Urinary bladder (tissue), 4 donors: ENCODE results near the gene GLI2. TPM values are rescaled to one million over a fixed set of nuclear protein-coding genes. Genes with fewer than 3 reads are reported as not detected.
A peak's percentile ranks its signal among the peaks of the same experiment; 100 is the strongest.

Source experiments
- DNase-seq: peaks from one replicate; pipeline ENCODE4 v3.0.0-alpha.2; 2015; ENCODE audit errors: extremely low spot score
- H3K27ac ChIP-seq: one replicate; pipeline ENCODE4 v1.5.1; 2013; ENCODE audit warnings: low read depth, mild to moderate bottlenecking, moderate library complexity
- H3K36me3 ChIP-seq: one replicate; pipeline ENCODE4 v1.6.1; 2013; ENCODE audit warnings: mild to moderate bottlenecking, moderate library complexity; ENCODE audit not compliant: insufficient read depth
- H3K4me1 ChIP-seq: one replicate; pipeline ENCODE4 v1.6.1; 2013; ENCODE audit warnings: mild to moderate bottlenecking, moderate library complexity; ENCODE audit not compliant: insufficient read depth
- H3K4me3 ChIP-seq: one replicate; pipeline ENCODE4 v1.5.1; 2013; ENCODE audit warnings: low read depth, low read length
- WGBS: extraction: QIAGEN DNeasy Blood & Tissue Kit; methylation state at CpG from one replicate; pipeline ENCODE4 v1.1.7; 2013; 5-methylcytosine and 5-hydroxymethylcytosine counted together
- polyA plus RNA-seq: library from polyadenylated mRNA; stranded (reverse); fragments of 200-250 nt; gene quantifications from one replicate; pipeline ENCODE4 v1.2.3, GENCODE V29; 2013
- total RNA-seq: library from RNA; depleted of rRNA; stranded (reverse); fragments of >200 nt; gene quantifications from one replicate; pipeline ENCODE4 v1.2.3, GENCODE V29; 2014
- donor health status: healthy with polysubstance abuse.
- donor health status: healthy.

Gene GLI2
- total and polyA plus RNA-seq, 2 donors: 5.9 to 11.3 TPM

DNA sequence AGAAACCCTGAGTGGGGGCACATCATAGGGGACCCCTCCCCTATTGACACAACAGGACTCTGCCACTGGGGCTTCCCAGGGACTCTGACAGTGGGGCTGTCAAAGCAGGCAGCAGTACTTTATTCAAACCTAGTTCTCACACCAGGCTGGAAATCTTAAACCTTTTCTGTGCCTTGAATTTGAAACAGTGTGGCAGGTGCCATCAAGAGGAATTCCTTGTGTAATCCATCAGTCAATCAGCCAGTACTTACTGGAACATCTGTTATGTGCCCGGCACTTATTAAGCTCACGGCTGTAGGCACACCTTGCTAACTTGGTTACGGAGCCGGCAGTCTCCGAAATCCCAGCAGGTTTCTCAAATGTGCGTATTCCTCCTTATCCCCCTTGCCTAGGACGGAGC, 12.0 kb downstream of the GLI2 start:
- no peak overlapping the region for H3K4me3 ChIP-seq
- DNase-seq: no peak
- peaks cover 2% of the 10 kb centered on the region for H3K4me1 ChIP-seq
- WGBS: 97% methylated on average over 7 of the region's 7 CpGs
- no peaks in the 10 kb centered on the region for H3K36me3 ChIP-seq
- no peak overlapping the region for H3K27ac ChIP-seq

DNA sequence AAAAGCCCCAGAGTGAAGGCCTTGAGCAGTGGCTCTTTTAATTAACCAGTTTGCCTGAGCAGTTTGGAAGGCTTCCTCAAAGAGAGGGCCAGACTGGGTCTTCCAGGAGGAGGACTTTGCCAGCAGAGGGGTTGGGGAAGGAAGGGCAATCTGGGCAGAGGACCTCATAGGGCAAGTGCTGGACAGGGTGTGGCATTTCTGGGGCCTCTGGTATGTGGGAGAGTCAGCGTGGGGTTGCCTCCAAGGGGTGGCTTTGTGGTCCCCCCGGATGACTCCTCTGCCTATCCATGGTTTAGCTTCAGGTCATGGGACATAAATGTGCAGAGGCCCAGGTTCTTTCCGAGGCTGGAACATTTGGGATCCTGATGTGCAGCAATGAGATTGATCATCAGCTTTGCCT, 12.6 kb downstream of the GLI2 start:
- no peak for DNase-seq

DNA sequence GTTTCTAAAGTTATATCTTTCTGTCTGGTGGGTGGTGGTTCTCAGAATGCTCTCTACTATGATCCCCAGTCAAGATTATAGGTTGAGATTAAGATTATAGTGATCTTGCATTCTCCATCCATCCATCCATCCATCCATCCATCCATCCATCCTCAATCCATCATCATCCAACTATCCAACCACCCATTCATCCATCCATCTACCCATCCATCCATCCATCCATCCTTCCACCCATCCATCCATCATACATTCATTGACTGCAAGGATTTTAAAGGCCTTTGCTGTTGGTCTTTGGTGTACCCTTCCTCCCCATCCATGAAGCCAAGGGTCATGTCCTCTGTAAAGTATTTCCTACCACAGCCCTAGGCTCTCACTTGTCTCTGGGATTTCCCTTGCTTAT, 13.1 kb downstream of the GLI2 start:
- H3K4me3 ChIP-seq: no peak overlapping the region
- DNase-seq: no peak
- no peaks in the 10 kb centered on the region for H3K36me3 ChIP-seq
- no peak overlapping the region for H3K27ac ChIP-seq
- H3K4me1 ChIP-seq: peaks cover 2% of the 10 kb centered on the region

More for the DNA sequence above, 12.6 kb downstream of the GLI2 start:
- 91% methylated on average over 3 of the region's 3 CpGs for WGBS
- peaks cover 2% of the 10 kb centered on the region for H3K4me1 ChIP-seq
- no peaks in the 10 kb centered on the region for H3K36me3 ChIP-seq
- H3K4me3 ChIP-seq: no peak overlapping the region
- no peak overlapping the region for H3K27ac ChIP-seq

DNA sequence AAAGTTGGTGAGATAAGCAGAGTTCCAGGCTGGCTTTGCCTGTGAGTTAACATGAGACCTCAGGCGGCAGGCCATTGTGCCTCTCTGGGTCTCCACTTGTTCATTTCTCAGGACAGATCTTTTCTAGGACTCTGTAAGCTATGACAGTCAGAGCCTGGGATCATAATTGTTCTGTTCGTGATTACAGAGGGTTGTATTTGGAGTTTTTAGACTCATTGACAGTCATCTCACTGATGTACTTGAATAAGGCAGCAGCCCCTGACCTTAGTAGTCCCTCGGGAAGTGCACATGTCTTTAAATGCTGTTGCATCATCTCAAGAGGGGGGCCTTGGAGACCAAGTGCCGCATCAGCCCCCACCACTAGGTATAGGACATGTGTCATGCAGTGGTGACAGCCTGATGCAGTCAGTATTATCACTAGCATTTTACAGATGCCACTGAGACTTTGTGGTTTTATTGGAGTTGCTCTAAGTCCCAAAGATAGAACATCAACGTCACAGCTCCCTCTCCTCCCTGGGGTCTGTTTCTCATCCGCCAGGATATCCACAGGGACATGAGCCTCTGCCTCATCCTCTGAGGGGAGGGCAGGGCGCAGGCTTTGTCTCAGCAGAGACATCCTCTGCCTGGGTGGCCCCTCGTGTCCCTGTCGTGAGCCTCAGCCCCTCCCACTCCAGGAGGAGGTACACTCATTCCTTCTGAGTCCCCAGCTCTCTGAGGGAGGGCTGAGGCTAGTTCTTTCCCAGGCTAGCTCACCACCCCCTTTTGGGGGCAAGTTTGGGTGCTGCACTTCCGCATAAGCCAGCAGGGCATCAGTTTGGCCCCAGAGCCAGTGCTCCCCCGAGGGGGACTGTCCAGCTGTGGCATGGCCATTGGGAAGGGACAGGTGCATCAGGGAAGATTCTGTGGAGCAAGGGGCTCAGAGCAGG, 14.1 kb downstream of the GLI2 start:
- 63% methylated on average over 11 of the region's 11 CpGs for WGBS

DNA sequence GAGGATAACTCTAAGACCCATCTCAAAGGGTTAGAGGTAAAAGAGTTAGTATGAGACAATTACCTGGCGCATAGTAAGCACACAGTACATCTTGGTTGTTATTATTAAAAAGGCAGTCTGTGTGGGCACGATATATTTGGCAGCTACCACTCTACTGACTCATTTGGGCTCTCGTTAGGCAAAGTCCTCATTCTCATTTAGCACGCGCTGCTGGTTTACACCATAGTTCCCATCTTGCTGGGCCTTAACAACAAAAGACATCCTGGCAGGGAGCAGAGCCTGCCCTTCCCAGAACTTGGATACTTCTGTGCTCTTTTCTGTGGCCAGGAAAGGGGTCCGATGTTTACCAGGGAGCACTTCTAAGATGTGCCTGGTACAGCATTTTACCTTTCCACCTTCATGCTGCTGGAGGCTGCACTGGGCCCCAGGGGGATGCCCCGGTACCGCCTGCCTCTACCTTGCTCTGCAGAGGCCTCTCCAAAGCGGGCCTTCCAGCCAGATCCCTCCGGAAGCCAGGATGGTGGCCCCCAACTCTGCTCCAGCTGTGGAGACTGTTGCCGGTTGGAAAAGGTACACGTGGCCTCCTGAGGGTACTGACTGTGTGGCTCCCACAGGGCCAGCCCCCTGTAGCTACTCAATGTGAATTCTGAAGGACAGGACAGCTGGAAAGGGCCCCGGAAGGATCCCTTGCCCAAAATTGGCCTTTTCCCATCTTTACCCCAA, 15.0 kb downstream of the GLI2 start:
- DNase-seq: no peak
- WGBS: 84% methylated on average over 13 of the region's 13 CpGs
- Histone ChIP-seq H3K4me1 (peaks cover 2% of the 10 kb centered on the region), H3K27ac (no peak overlapping the region), H3K36me3 (no peaks in the 10 kb centered on the region), H3K4me3 (no peak overlapping the region)

More for the DNA sequence above, 14.1 kb downstream of the GLI2 start:
- peaks cover 2% of the 10 kb centered on the region for H3K4me1 ChIP-seq
- no peak overlapping the region for H3K4me3 ChIP-seq
- no peak overlapping the region for H3K27ac ChIP-seq
- no peak for DNase-seq
- H3K36me3 ChIP-seq: no peaks in the 10 kb centered on the region

DNA sequence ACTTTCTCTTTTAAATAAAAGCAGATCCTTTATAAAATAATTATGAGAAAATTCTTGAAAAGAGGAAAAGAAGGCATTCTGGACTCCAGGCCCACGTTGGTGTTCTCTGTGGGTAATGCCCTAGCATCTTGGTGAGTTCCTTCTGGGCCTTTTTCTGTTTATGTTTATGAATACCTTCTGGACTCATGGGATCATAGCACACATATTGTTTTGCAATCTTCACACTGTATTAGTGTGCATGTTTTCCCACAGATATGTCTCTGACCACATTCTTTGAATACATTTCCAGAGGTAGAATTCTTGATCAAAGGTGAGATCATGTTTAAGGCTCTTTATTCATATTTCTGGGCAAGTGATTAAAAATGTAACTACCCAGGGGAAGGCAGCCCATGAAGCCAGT, 15.9 kb downstream of the GLI2 start:
- peaks cover 2% of the 10 kb centered on the region for H3K4me1 ChIP-seq
- no peak for DNase-seq
- no peak overlapping the region for H3K27ac ChIP-seq
- H3K4me3 ChIP-seq: no peak overlapping the region
- no peaks in the 10 kb centered on the region for H3K36me3 ChIP-seq
- WGBS: 61% methylated on average over 1 of the region's 1 CpG

DNA sequence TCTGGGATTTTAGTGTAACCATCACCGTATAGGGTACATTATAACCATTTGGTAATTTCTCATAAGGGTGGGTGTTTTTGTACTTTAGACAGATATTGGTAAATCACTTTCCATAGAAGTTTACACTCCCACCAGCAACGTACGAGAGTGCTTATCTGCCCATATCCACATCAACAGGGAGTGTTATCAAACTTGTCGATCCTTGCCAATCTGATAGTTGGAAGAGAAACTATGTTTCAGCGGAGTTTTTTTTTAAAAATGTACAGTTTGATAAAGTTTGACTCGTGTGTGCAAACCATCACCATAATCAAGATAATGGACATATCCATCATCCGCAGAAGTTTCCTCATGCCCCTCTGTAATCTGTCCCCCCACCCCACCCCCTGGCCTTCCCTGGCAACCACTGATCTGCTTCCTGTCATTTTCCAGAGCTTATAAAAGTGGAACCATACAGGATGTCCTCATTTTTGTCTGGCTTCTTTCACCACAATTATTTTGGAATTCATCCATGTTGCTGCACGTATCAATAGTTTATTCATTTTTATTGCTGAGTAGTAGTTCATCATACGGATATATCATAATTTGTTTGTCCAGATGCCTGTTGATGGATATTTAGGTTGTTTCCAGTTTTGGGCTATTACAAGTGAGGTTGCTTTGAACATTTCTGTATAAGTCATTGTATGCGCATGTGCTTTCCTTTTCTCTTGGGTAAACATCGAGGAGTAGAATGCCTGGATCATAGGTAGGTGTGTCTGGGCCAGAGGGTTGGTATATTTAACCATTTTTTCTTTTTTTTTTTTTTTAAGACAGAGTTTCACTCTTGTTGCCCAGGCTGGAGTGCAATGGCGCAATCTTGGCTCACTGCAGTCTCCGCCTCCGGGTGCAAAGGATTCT, 18.6 kb downstream of the GLI2 start:
- no peak overlapping the region for H3K27ac ChIP-seq
- peaks cover 2% of the 10 kb centered on the region for H3K4me1 ChIP-seq
- no peak for DNase-seq
- 71% methylated on average over 14 of the region's 14 CpGs for WGBS
- no peak overlapping the region for H3K4me3 ChIP-seq
- H3K36me3 ChIP-seq: no peaks in the 10 kb centered on the region

DNA sequence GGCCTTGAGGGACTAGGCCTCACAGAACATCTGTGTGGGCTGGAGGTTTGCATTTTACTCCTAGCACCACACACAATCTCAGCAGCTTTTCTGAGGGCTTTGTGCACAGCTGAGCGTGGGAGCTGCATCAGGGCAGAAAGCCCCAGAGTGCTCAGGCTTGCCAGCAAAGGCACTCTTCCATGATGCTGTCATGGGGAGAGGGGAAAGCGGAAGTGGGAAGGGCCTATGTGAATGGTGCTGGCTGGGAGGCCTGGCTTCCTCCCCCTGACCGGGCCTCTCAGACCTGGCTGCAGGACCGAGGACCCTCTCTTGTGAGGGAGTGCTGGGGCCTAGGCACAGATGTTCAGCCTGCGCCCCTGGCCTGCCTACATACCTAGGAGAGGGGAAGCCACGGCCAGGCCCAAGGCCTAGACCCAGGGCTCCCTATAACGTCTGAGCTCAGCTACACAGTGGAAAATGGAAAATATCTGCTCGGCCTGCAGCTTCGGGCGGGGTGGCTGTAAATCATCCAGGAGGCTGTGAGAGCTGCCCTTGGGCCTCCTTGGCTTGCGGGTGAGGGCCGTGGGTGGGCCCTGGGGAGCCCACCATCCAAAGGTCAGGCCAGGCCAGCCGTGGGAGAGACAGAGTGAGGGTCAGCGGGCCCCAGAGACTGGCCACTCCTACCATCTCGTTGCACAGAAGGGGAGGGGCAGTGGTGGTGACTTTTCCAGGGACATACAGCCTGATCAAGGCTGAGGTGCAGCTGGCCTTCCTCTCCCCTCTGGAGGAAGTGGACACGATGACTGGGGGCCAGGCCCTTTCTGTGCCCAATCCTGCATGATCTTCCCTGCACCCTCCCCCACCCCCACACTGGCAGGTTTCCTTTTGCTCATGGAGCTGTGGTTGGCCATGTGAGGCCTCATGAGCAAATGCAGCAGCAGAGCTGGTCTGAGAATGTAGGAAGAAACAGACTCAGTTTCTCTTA, 22.8 kb downstream of the GLI2 start:
- 26% methylated on average over 16 of the region's 16 CpGs for WGBS
- Histone ChIP-seq H3K36me3 (no peaks in the 10 kb centered on the region), H3K27ac (peak overlapping the region; percentile 19), H3K4me1 (no peaks in the 10 kb centered on the region), H3K4me3 (no peak overlapping the region)
- peak; percentile 87 for DNase-seq

DNA sequence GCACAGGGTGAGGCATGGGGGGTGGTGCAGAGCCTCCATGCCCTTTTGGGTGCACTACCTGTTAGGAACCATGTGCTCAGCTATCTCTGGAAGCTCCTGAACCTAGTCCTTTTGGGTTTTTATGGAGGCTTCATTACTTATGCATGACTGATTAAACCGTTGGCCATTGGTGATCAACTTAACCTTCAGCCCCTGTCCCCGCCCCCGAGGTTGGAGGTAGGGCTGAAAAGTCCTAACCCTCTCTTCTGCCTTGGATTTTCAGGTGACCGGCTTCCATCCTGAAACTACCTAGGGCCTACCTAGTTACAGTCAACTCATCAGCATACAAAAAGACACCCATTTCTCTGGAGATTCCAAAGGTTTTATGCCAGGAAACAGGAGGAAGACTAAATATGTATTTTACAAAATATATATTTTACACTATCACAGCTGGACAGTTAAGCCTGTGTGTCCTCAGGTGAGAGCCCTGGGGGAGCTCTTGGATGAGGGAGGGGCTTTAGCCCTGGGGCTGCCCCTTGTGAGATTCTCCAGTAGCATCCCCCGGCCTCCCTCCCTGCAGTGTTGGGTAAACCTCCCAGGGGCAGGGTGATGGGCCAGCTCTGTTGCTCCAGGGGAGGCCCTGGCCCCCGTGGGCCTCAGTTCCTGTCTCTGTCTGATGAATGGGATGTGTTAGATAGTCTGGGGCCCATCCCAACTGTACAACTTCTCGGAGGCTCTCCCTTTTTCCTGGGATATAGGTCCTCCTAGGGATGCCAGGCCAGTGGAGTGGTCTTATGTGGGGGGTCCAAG, 24.1 kb downstream of the GLI2 start:
- Histone ChIP-seq H3K36me3 (no peaks in the 10 kb centered on the region), H3K4me3 (no peak overlapping the region), H3K4me1 (no peaks in the 10 kb centered on the region), H3K27ac (no peak overlapping the region)
- 83% methylated on average over 7 of the region's 7 CpGs for WGBS
- no peak for DNase-seq

DNA sequence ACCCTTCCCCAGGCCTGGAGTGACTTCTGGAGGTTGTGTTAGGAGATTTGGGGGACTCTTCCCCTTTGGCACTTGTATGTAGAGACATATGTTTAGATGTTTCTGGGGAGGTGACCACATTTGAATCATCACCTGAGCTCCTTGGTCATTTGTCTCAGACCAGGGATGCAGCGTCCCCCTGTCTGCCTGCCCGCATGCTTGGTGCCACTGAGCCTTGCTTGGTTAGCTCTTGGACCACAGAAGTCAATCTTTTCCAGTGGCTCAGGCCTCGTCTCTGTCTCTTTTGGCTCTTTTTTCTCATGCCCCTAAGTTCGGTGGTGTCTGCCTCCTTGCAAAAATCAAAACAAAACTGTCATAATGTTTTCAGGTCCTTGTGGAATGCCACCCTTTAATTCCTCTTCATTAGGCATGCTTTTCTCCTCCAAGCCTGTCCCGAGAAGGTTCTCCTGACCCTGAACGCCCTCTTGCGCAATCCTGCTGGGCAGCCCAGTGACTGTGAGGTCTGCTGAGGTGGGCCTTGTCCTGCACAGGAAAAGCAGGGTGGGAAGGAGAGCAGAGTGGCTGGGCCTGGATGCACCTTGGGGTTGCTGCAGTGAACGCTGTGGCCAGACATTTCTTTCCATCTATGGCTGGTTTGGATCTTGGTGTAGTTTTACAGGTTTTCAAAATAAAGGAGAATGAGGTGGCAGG, 24.9 kb downstream of the GLI2 start:
- Histone ChIP-seq H3K4me3 (no peak overlapping the region), H3K27ac (no peak overlapping the region), H3K4me1 (no peaks in the 10 kb centered on the region), H3K36me3 (no peaks in the 10 kb centered on the region)
- DNase-seq: no peak
- WGBS: 80% methylated on average over 8 of the region's 8 CpGs

DNA sequence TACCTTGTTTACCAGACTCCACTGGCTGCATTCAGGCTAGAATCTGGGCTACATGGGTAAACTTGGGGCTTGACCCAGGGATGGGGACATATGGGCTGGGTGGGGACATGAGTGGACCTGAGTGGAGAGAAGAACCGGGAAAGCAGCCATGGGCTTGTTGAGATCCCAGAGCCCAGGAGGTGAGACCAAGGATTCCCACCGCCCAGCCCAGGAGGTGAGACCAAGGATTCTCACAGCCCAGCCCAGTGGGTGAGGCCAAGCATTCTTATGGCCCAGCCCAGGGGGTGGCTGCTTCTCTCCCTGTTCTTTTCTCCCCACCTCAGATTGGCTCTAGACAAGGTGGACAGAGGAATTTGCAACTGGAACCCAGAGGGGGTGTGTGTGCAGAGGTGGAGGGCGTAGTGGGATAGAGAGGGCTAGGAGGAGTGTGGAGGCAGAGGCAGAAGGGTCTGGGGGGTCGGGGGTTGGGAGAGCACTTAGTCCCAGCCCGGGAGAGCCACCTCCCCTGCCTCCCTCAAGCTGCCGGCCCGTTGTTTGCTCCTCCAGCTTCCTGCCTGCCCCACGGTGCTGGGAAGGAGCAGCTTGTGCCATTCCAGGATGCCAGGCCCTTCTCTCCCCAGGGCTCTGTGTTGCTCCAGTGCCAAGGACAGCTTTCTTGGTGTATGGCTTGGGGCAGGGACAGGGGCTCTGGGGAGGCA, 25.6 kb downstream of the GLI2 start:
- Histone ChIP-seq H3K4me3 (no peak overlapping the region), H3K27ac (no peak overlapping the region), H3K4me1 (no peaks in the 10 kb centered on the region), H3K36me3 (no peaks in the 10 kb centered on the region)
- no peak for DNase-seq
- WGBS: 73% methylated on average over 8 of the region's 8 CpGs
